ENCODE data around the gene METTL1.

The METTL1 gene

GRCh38 chr12:57744194-57744776, 27.6 kb downstream of the METTL1 start:
- Histone ChIP-seq H3K9ac (ENCODE audit: low read depth, low read length, poor library complexity, severe bottlenecking) (peak overlapping the region; percentile 69), H3K4me1 (ENCODE audit: insufficient read depth, low read length, poor library complexity, severe bottlenecking) (peaks cover 27% of the 10 kb centered on the region), H3K9me2 (replicated peaks; ENCODE audit: low read depth, low read length) (no peaks in the 10 kb centered on the region), H2AFZ (ENCODE audit: low read length) (no peak overlapping the region), H3K4me2 (ENCODE audit: low read depth, low read length, poor library complexity, severe bottlenecking) (peak overlapping the region; percentile 72), H3K36me3 (ENCODE audit: insufficient read depth, low read length) (peaks cover 26% of the 10 kb centered on the region), H3K27me3 (ENCODE audit: insufficient read depth, low read length, poor library complexity, severe bottlenecking) (no peaks in the 10 kb centered on the region), H3K79me2 (ENCODE audit: insufficient read depth, low read length) (peaks cover 39% of the 10 kb centered on the region), H4K20me1 (ENCODE audit: insufficient read depth, low read length, poor library complexity, severe bottlenecking) (peaks cover 22% of the 10 kb centered on the region), H3K4me3 (ENCODE audit: low read length, poor library complexity, severe bottlenecking) (peak overlapping the region; percentile 77), H3F3A (ENCODE audit: low read depth) (no peaks in the 10 kb centered on the region; the same call in 1 of the 2 replicates), H3K9me3 (ENCODE audit: insufficient read depth, low read depth, low read length) (no peaks in the 10 kb centered on the region)
- TF ChIP-seq CTCF (conservative IDR thresholded peaks at IDR 0.05; ENCODE audit: low read length): no peak
- no peak for TF ChIP-seq EZH2phosphoT487 (IDR thresholded peaks at IDR 0.05; ENCODE audit: borderline replicate concordance)

GRCh38 chr12:57743769-57744168, 28.1 kb downstream of the METTL1 start:
- Histone ChIP-seq H2AFZ (ENCODE audit: low read length) (no peak overlapping the region), H3K4me3 (ENCODE audit: low read length, poor library complexity, severe bottlenecking) (peak overlapping the region; percentile 77), H3K4me2 (ENCODE audit: low read depth, low read length, poor library complexity, severe bottlenecking) (peak overlapping the region; percentile 72)

GRCh38 chr12:57741844-57742738, 29.8 kb downstream of the METTL1 start:
- peak; percentile 74 for TF ChIP-seq CTCF (conservative IDR thresholded peaks at IDR 0.05; ENCODE audit: low read length)
- TF ChIP-seq EZH2phosphoT487 (IDR thresholded peaks at IDR 0.05; ENCODE audit: borderline replicate concordance): no peak
- H3K9me2 ChIP-seq (replicated peaks; ENCODE audit: low read depth, low read length): no peaks in the 10 kb centered on the region
- peaks cover 32% of the 10 kb centered on the region for H4K20me1 ChIP-seq (ENCODE audit: insufficient read depth, low read length, poor library complexity, severe bottlenecking)
- H3K4me2 ChIP-seq (ENCODE audit: low read depth, low read length, poor library complexity, severe bottlenecking): peak overlapping the region; percentile 95
- H3K4me1 ChIP-seq (ENCODE audit: insufficient read depth, low read length, poor library complexity, severe bottlenecking): peaks cover 31% of the 10 kb centered on the region
- H3K9me3 ChIP-seq (ENCODE audit: insufficient read depth, low read depth, low read length): no peaks in the 10 kb centered on the region
- H3K79me2 ChIP-seq (ENCODE audit: insufficient read depth, low read length): peaks cover 48% of the 10 kb centered on the region
- no peaks in the 10 kb centered on the region; the same call in 1 of the 2 replicates for H3F3A ChIP-seq (ENCODE audit: low read depth)
- no peaks in the 10 kb centered on the region for H3K27me3 ChIP-seq (ENCODE audit: insufficient read depth, low read length, poor library complexity, severe bottlenecking)
- peak overlapping the region; percentile 80 for H3K4me3 ChIP-seq (ENCODE audit: low read length, poor library complexity, severe bottlenecking)
- H2AFZ ChIP-seq (ENCODE audit: low read length): no peak overlapping the region
- peak overlapping the region; percentile 75 for H3K9ac ChIP-seq (ENCODE audit: low read depth, low read length, poor library complexity, severe bottlenecking)
- peaks cover 8% of the 10 kb centered on the region; the same call in 1 of the 2 replicates for H3K36me3 ChIP-seq (ENCODE audit: insufficient read depth, low read length)

More at GRCh38 chr12:57743769-57744168, 28.1 kb downstream of the METTL1 start:
- H3K9me2 ChIP-seq (replicated peaks; ENCODE audit: low read depth, low read length): no peaks in the 10 kb centered on the region
- peaks cover 31% of the 10 kb centered on the region for H3K4me1 ChIP-seq (ENCODE audit: insufficient read depth, low read length, poor library complexity, severe bottlenecking)
- peaks cover 22% of the 10 kb centered on the region for H4K20me1 ChIP-seq (ENCODE audit: insufficient read depth, low read length, poor library complexity, severe bottlenecking)
- TF ChIP-seq CTCF (conservative IDR thresholded peaks at IDR 0.05; ENCODE audit: low read length) (no peak), EZH2phosphoT487 (IDR thresholded peaks at IDR 0.05; ENCODE audit: borderline replicate concordance) (no peak)
- no peaks in the 10 kb centered on the region; the same call in 1 of the 2 replicates for H3F3A ChIP-seq (ENCODE audit: low read depth)
- H3K9ac ChIP-seq (ENCODE audit: low read depth, low read length, poor library complexity, severe bottlenecking): peak overlapping the region; percentile 69
- H3K27me3 ChIP-seq (ENCODE audit: insufficient read depth, low read length, poor library complexity, severe bottlenecking): no peaks in the 10 kb centered on the region
- H3K9me3 ChIP-seq (ENCODE audit: insufficient read depth, low read depth, low read length): no peaks in the 10 kb centered on the region
- peaks cover 39% of the 10 kb centered on the region for H3K79me2 ChIP-seq (ENCODE audit: insufficient read depth, low read length)
- H3K36me3 ChIP-seq (ENCODE audit: insufficient read depth, low read length): peaks cover 21% of the 10 kb centered on the region

All from Loucy (cell line).